Esophagus muscularis mucosa (tissue), 3 donors: ENCODE results near the gene PHF20.
"Not testable (repeated sequence)": the region's sequence is repeated elsewhere in the genome, so short reads cannot be mapped to it uniquely, and the experiment has no call there.

Experiments
- CTCF ChIP-seq, 3 experiments: fragments of 200-600 bp in 2 of 3; fragments of 450-650 bp in 1 of 3; sonication (generic) in 2 of 3; IDR thresholded peaks; one replicate each; pipeline ENCODE4 v1.5.1; 2017 to 2019; ENCODE audit warnings: antibody characterized with exemption in 3 of 3, mild to moderate bottlenecking in 2 of 3, moderate library complexity in 1 of 3
- POLR2AphosphoS5 ChIP-seq, 2 donors: sonication (generic); formaldehyde crosslinking; IDR thresholded peaks; one replicate each; pipeline ENCODE4 v1.6.1; 2017; ENCODE audit warnings: antibody characterized with exemption in 2 of 2

DNA sequence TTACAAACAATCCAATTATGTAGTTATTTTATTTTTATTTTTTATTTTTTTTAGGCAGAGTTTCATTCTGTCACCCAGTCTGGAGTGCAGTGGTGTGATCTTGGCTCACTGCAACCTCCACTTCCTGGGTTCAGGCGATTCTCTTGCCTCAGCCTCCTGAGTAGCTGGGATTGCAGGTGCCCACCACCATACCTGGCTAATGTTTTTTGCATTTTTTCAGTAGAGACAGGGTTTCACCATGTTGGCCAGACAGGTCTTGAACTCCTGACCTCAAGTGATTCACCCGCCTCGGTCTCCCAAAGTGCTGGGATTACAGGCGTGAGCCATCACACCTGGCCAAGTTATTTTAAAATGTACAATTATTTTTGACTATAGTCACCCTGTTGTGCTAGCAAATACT is 83.8 kb downstream of the PHF20 start:
- not testable (repeated sequence) for TF ChIP-seq CTCF, POLR2AphosphoS5 (IDR thresholded peaks at IDR 0.05)
